MM.1S (cell line): ENCODE measurements around the gene C1QTNF7.

Source experiments
- EZH2 ChIP-seq: fragments of 300-600 bp; sonication (generic); optimal IDR thresholded peaks from 2 replicates; pipeline ENCODE3; 2017; ENCODE audit warnings: low read depth, mild to moderate bottlenecking, antibody characterized with exemption, low read length, mixed read lengths
- EZH2phosphoT487 ChIP-seq: fragments of 300-600 bp; sonication (generic); IDR thresholded peaks from 2 replicates; pipeline ENCODE4 v1.6.1; 2018; ENCODE audit warnings: antibody characterized with exemption, low read length
- TF ChIP-seq, protein P1 (sequence below): fragments of 300-600 bp; sonication (generic); IDR thresholded peaks from 2 replicates; pipeline ENCODE4 v1.5.1; 2016; ENCODE audit warnings: antibody characterized with exemption, low read length, mixed read lengths

DNA sequence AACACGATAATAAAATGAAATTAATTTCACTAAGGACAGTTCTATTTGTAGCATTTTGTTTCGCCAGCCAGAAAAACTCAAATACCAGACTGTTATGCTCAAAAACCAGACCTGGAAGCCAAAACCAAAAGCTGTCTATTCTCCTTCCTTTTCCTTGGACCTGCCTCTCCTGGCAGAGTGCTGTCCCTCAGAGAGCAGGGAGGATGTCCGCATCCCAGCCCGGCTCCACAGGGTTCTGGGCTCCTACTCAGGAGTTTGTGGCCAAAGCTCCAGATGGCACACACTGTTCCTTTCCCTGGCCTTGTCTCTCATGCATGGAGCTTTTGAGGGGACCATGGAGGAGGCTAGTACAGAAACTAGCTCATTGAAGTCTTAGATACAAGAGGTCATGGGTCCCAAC lies 41.9 kb upstream of the C1QTNF7 start:
- TF ChIP-seq, protein P1, sequence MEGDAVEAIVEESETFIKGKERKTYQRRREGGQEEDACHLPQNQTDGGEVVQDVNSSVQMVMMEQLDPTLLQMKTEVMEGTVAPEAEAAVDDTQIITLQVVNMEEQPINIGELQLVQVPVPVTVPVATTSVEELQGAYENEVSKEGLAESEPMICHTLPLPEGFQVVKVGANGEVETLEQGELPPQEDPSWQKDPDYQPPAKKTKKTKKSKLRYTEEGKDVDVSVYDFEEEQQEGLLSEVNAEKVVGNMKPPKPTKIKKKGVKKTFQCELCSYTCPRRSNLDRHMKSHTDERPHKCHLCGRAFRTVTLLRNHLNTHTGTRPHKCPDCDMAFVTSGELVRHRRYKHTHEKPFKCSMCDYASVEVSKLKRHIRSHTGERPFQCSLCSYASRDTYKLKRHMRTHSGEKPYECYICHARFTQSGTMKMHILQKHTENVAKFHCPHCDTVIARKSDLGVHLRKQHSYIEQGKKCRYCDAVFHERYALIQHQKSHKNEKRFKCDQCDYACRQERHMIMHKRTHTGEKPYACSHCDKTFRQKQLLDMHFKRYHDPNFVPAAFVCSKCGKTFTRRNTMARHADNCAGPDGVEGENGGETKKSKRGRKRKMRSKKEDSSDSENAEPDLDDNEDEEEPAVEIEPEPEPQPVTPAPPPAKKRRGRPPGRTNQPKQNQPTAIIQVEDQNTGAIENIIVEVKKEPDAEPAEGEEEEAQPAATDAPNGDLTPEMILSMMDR = no peak
- TF ChIP-seq EZH2 (no peak), EZH2phosphoT487 (no peak)
